GM12878 (cell line): ENCODE results near the gene PRKCE. TPM values are rescaled to one million over a fixed set of nuclear protein-coding genes. Genes with fewer than 3 reads are reported as not detected.

Source experiments
- ATAC-seq: fragments of 200-7000 bp; cut with Tn5 transposase; 3 replicates; pipeline ENCODE4 v1.9.1; 2020; ENCODE audit warnings: mild to moderate bottlenecking, moderate library complexity
- BruUV-seq: library from RNA; stranded (reverse); fragments of 400-500 nt; replicated peaks from 2 replicates; lab custom pipeline; 2021; lab: Mats Ljungman, UMichigan
- CTCF ChIA-PET: fragments of 300-600 bp; sonication (Branson Sonifier 250); formaldehyde crosslinking; extraction: SDS; loops from one replicate; lab custom pipeline; 2021; ENCODE audit warnings: inconsistent platforms; lab: Yijun Ruan, JAX
- POLR2A ChIA-PET: fragments of 350-600 bp; formaldehyde crosslinking; extraction: SDS; loops from one replicate; lab custom pipeline; 2021; ENCODE audit warnings: inconsistent platforms; lab: Charles Lee
- RAD21 ChIA-PET: fragments of 300-600 bp; sonication (Branson Sonifier 250); formaldehyde crosslinking; loops from one replicate; lab custom pipeline; 2023; ENCODE audit warnings: antibody characterized with exemption; ENCODE audit not compliant: unreplicated experiment; lab: Charles Lee
- SMC1A ChIA-PET: fragments of 300-600 bp; sonication (Branson Sonifier 250); formaldehyde crosslinking; loops from one replicate; lab custom pipeline; 2023; ENCODE audit not compliant: unreplicated experiment, uncharacterized antibody; lab: Charles Lee
- DNase-seq: peaks from one replicate; pipeline ENCODE4 v3.0.0-alpha.2; 2011; ENCODE audit warnings: low read depth, low spot score
- FAIRE-seq: peaks from 3 replicates; lab custom pipeline; 2011; peaks lifted over from hg19 to GRCh38; lab: Jason Lieb, UNC
- H2AFZ ChIP-seq: 2 replicates; pipeline ENCODE4 v1.6.0; 2011; ENCODE audit warnings: low read depth, low read length, control low read depth; ENCODE audit not compliant: control insufficient read depth
- H3K27ac ChIP-seq: 2 replicates; pipeline ENCODE4 v1.5.1; 2011; ENCODE audit warnings: control low read depth; ENCODE audit not compliant: control insufficient read depth, insufficient read depth
- H3K27me3 ChIP-seq, 2 experiments: replicated peaks in 1 of 2; 2 replicates each; pipeline versions ENCODE4 v1.6.0 to v1.6.1; 2011; ENCODE audit warnings: low read length in 1 of 2; ENCODE audit not compliant: control insufficient read depth in 2 of 2, insufficient read depth in 2 of 2
- H3K36me3 ChIP-seq, 2 experiments: 2 replicates each; pipeline ENCODE4 v1.5.1; 2011; ENCODE audit warnings: low read length in 1 of 2; ENCODE audit not compliant: control insufficient read depth in 2 of 2, insufficient read depth in 2 of 2
- H3K4me1 ChIP-seq: 2 replicates; pipeline ENCODE4 v1.6.1; 2011; ENCODE audit warnings: mild to moderate bottlenecking, low read length, moderate library complexity, mixed read lengths; ENCODE audit not compliant: control insufficient read depth, insufficient read depth
- H3K4me2 ChIP-seq: 2 replicates; pipeline ENCODE4 v1.6.0; 2011; ENCODE audit warnings: control low read depth; ENCODE audit not compliant: control insufficient read depth, insufficient read depth
- H3K4me3 ChIP-seq: fragments of 200-600 bp; sonication (generic); 2 replicates; pipeline ENCODE4 v1.5.1; 2016
- H3K79me2 ChIP-seq: 2 replicates; pipeline ENCODE4 v1.6.0; 2011; ENCODE audit warnings: low read length; ENCODE audit not compliant: control insufficient read depth, insufficient read depth
- H3K9ac ChIP-seq: 2 replicates; pipeline ENCODE4 v1.8.0; 2011; ENCODE audit warnings: low read length, control low read depth, mixed read lengths; ENCODE audit not compliant: control insufficient read depth, insufficient read depth
- H3K9me3 ChIP-seq: replicated peaks from 3 replicates; pipeline ENCODE4 v1.5.1; 2011; ENCODE audit warnings: mild to moderate bottlenecking, low read length; ENCODE audit not compliant: control insufficient read depth, insufficient read depth
- H4K20me1 ChIP-seq: 2 replicates; pipeline ENCODE4 v1.6.0; 2011; ENCODE audit not compliant: control insufficient read depth, insufficient read depth
- CBX5 ChIP-seq: sonication (generic); IDR thresholded peaks from 2 replicates; pipeline ENCODE4 v1.6.1; 2016; ENCODE audit warnings: low read depth, moderate library complexity, mild to moderate bottlenecking, inconsistent platforms
- WGBS: methylation state at CpG from one replicate; pipeline ENCODE4 v1.1.6; 2016; ENCODE audit warnings: low lambda C conversion rate; ENCODE audit not compliant: insufficient replicate concordance, insufficient coverage; ENCODE audit errors: missing lambda C conversion rate; 5-methylcytosine and 5-hydroxymethylcytosine counted together
- in situ Hi-C: fragments of 300-500 bp; cut with MboI; formaldehyde crosslinking; loops from 9 replicates; pipeline ENCODE4 v1.14.3; 2018; ENCODE audit warnings: mixed read lengths
- intact Hi-C: fragments of 100-400 bp; cut with micrococcal nuclease; formaldehyde crosslinking; loops from one replicate; pipeline ENCODE4 v1.14.2; 2022; ENCODE audit not compliant: unreplicated experiment
- polyA plus RNA-seq, 11 experiments: library from polyadenylated mRNA; depleted of rRNA in 4 of 11; unstranded in 6 of 11; stranded (reverse) in 5 of 11; fragments of >200 nt; fragmentation: Nextera tagmentation in 4 of 11; fragmentation: Illumina TruSeq in 1 of 11; extraction: Ambion mirVana in 4 of 11; extraction: Trizol in 1 of 11; gene quantifications; 1 replicate in 1 of 11; 2 replicates in 10 of 11; pipeline versions ENCODE4 v1.2.1 to v1.2.3, GENCODE V29; 2011 to 2016; ENCODE audit warnings: inconsistent platforms in 2 of 11, missing spikeins in 2 of 11, low read depth in 1 of 11
- total RNA-seq, 4 experiments: library from RNA; depleted of rRNA in 3 of 4; stranded (reverse); fragments of >200 nt in 3 of 4; fragmentation: Illumina TruSeq in 1 of 4; extraction: Trizol in 1 of 4; gene quantifications; 2 replicates each; pipeline versions ENCODE4 v1.2.1 to v1.2.3, GENCODE V29; 2013 to 2021
- TF ChIP-seq, protein P1 (sequence below): fragments of 450-650 bp; IDR thresholded peaks from 2 replicates; pipeline ENCODE4 v1.6.1; 2018; ENCODE audit warnings: borderline replicate concordance, mild to moderate bottlenecking; ENCODE audit not compliant: partially characterized antibody
- TF ChIP-seq, protein P2 (sequence below): fragments of 450-650 bp; conservative IDR thresholded peaks from 2 replicates; pipeline ENCODE4 v1.6.1; 2017; ENCODE audit warnings: mild to moderate bottlenecking, moderate library complexity

The PRKCE gene
- total and polyA plus RNA-seq, 10 of the 15 experiments (the other 5 are each of a cell fraction or from before 2014, with no cell fraction given) = 2.6 to 28.2 (median 11.3) TPM

DNA sequence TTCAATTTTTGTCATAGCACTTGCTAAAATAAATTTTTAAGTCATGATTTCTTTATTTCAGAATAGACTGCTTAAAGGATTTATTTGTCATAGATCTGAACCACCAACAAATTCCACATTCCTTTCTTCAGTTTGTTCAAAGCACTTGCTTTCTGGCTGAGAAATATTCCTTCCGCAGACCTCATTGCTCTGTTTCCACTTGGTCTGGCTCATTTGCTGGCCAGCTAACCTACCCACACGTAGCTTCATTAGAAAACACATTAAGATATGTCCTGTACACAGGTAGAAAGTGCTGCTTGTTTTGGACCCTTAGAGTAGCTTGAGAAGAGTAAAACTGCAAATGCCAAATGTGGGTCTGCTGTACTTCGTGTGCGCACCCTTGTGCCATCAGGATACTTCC, 479.0 kb downstream of the PRKCE start:
- no peak for DNase-seq
- Histone ChIP-seq H2AFZ (no peak overlapping the region), H3K4me1 (no peaks in the 10 kb centered on the region), H3K9ac (no peak overlapping the region), H3K27ac (no peak overlapping the region), H3K9me3 (no peaks in the 10 kb centered on the region), H3K79me2 (no peaks in the 10 kb centered on the region), H4K20me1 (no peaks in the 10 kb centered on the region), H3K27me3 (no peaks in the 10 kb centered on the region), H3K4me2 (no peak overlapping the region), H3K36me3 (no peaks in the 10 kb centered on the region; a peak in 1 of 4 replicates)
- POLR2A ChIA-PET = no interaction called here
- SMC1A ChIA-PET = no interaction called here
- FAIRE-seq = no peak
- intact Hi-C loops = no loop called here
- no TSS peak for BruUV-seq
- RAD21 ChIA-PET = no interaction called here
- no peak for ATAC-seq
- CTCF ChIA-PET = interaction anchor here (1.5 to 1.7 kb wide), 2 partner anchors 68 to 99 kb away, joined by 3 to 4 read pairs; no protein-coding TSS in a partner anchor
- 78% methylated on average over 4 of the region's 4 CpGs for WGBS
- in situ Hi-C loops = no loop called here
- TF ChIP-seq, protein P1, sequence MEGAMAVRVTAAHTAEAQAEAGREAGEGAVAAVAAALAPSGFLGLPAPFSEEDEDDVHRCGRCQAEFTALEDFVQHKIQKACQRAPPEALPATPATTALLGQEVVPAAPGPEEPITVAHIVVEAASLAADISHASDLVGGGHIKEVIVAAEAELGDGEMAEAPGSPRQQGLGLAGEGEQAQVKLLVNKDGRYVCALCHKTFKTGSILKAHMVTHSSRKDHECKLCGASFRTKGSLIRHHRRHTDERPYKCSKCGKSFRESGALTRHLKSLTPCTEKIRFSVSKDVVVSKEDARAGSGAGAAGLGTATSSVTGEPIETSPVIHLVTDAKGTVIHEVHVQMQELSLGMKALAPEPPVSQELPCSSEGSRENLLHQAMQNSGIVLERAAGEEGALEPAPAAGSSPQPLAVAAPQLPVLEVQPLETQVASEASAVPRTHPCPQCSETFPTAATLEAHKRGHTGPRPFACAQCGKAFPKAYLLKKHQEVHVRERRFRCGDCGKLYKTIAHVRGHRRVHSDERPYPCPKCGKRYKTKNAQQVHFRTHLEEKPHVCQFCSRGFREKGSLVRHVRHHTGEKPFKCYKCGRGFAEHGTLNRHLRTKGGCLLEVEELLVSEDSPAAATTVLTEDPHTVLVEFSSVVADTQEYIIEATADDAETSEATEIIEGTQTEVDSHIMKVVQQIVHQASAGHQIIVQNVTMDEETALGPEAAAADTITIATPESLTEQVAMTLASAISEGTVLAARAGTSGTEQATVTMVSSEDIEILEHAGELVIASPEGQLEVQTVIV = no peak
- TF ChIP-seq CBX5 = no peak
- TF ChIP-seq, protein P2, sequence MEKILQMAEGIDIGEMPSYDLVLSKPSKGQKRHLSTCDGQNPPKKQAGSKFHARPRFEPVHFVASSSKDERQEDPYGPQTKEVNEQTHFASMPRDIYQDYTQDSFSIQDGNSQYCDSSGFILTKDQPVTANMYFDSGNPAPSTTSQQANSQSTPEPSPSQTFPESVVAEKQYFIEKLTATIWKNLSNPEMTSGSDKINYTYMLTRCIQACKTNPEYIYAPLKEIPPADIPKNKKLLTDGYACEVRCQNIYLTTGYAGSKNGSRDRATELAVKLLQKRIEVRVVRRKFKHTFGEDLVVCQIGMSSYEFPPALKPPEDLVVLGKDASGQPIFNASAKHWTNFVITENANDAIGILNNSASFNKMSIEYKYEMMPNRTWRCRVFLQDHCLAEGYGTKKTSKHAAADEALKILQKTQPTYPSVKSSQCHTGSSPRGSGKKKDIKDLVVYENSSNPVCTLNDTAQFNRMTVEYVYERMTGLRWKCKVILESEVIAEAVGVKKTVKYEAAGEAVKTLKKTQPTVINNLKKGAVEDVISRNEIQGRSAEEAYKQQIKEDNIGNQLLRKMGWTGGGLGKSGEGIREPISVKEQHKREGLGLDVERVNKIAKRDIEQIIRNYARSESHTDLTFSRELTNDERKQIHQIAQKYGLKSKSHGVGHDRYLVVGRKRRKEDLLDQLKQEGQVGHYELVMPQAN = no peak
- TF ChIP-seq, all 136 proteins: peak for 0
- H3K4me3 ChIP-seq = no peak overlapping the region
